Measurements from ENCODE around the gene CD9.
"Not testable (repeated sequence)": the region's sequence is repeated elsewhere in the genome, so short reads cannot be mapped to it uniquely, and the experiment has no call there.

Gene CD9

GRCh38 chr12:6182279-6182898 is 17.8 kb upstream of the CD9 start:
- H3K9me3 ChIP-seq (ENCODE audit: control insufficient read depth, low read depth, low read length), result no peaks in the 10 kb centered on the region
- no peak overlapping the region for H3K4me3 ChIP-seq (ENCODE audit: low read length)
- no peak overlapping the region for H3K27ac ChIP-seq (ENCODE audit: low read length)
- H3K4me1 ChIP-seq (ENCODE audit: control insufficient read depth, low read depth, low read length), result peaks cover 5% of the 10 kb centered on the region
- H3K9ac ChIP-seq (ENCODE audit: low read length), result no peak overlapping the region
- H3K27me3 ChIP-seq (ENCODE audit: control insufficient read depth, insufficient read depth, low read length), result no peaks in the 10 kb centered on the region
- H3K36me3 ChIP-seq (ENCODE audit: control insufficient read depth, low read depth, low read length), result no peaks in the 10 kb centered on the region

GRCh38 chr12:6183689-6184428 is 16.3 kb upstream of the CD9 start:
- Histone ChIP-seq H3K4me1 (ENCODE audit: control insufficient read depth, low read depth, low read length) (peaks cover 5% of the 10 kb centered on the region), H3K36me3 (ENCODE audit: control insufficient read depth, low read depth, low read length) (no peaks in the 10 kb centered on the region), H3K4me3 (ENCODE audit: low read length) (no peak overlapping the region), H3K9me3 (ENCODE audit: control insufficient read depth, low read depth, low read length) (no peaks in the 10 kb centered on the region), H3K9ac (ENCODE audit: low read length) (no peak overlapping the region), H3K27me3 (ENCODE audit: control insufficient read depth, insufficient read depth, low read length) (no peaks in the 10 kb centered on the region), H3K27ac (ENCODE audit: low read length) (no peak overlapping the region)

- Histone ChIP-seq H3K9ac (ENCODE audit: low read length) (no peak overlapping the region), H3K4me3 (ENCODE audit: low read length) (no peak overlapping the region), H3K9me3 (ENCODE audit: control insufficient read depth, low read depth, low read length) (no peaks in the 10 kb centered on the region), H3K36me3 (ENCODE audit: control insufficient read depth, low read depth, low read length) (no peaks in the 10 kb centered on the region), H3K4me1 (ENCODE audit: control insufficient read depth, low read depth, low read length) (no peaks in the 10 kb centered on the region), H3K27me3 (ENCODE audit: control insufficient read depth, insufficient read depth, low read length) (no peaks in the 10 kb centered on the region), H3K27ac (ENCODE audit: low read length) (no peak overlapping the region)
Measured at GRCh38 chr12:6185961-6186827, 14.0 kb upstream of the CD9 start.

- H3K4me1 ChIP-seq (ENCODE audit: control insufficient read depth, low read depth, low read length), result no peaks in the 10 kb centered on the region
- H3K4me3 ChIP-seq (ENCODE audit: low read length), result no peak overlapping the region
- no peak overlapping the region for H3K9ac ChIP-seq (ENCODE audit: low read length)
- no peak overlapping the region for H3K27ac ChIP-seq (ENCODE audit: low read length)
- H3K9me3 ChIP-seq (ENCODE audit: control insufficient read depth, low read depth, low read length), result no peaks in the 10 kb centered on the region
- no peaks in the 10 kb centered on the region for H3K36me3 ChIP-seq (ENCODE audit: control insufficient read depth, low read depth, low read length)
- no peaks in the 10 kb centered on the region for H3K27me3 ChIP-seq (ENCODE audit: control insufficient read depth, insufficient read depth, low read length)
Measured at GRCh38 chr12:6187948-6188793, 12.0 kb upstream of the CD9 start.

GRCh38 chr12:6189028-6189427 is 11.2 kb upstream of the CD9 start:
- H3K4me3 ChIP-seq (ENCODE audit: low read length), result no peak overlapping the region
- no peak overlapping the region for H3K9ac ChIP-seq (ENCODE audit: low read length)
- no peak overlapping the region for H3K27ac ChIP-seq (ENCODE audit: low read length)
- no peaks in the 10 kb centered on the region for H3K9me3 ChIP-seq (ENCODE audit: control insufficient read depth, low read depth, low read length)
- peaks cover 2% of the 10 kb centered on the region for H3K4me1 ChIP-seq (ENCODE audit: control insufficient read depth, low read depth, low read length)
- no peaks in the 10 kb centered on the region for H3K27me3 ChIP-seq (ENCODE audit: control insufficient read depth, insufficient read depth, low read length)
- H3K36me3 ChIP-seq (ENCODE audit: control insufficient read depth, low read depth, low read length), result no peaks in the 10 kb centered on the region

GRCh38 chr12:6189952-6190598 is 10.1 kb upstream of the CD9 start:
- not testable (repeated sequence) for H3K4me1 ChIP-seq (ENCODE audit: control insufficient read depth, low read depth, low read length); H3K36me3 ChIP-seq (ENCODE audit: control insufficient read depth, low read depth, low read length); H3K27me3 ChIP-seq (ENCODE audit: control insufficient read depth, insufficient read depth, low read length); H3K9ac ChIP-seq (ENCODE audit: low read length); H3K27ac ChIP-seq (ENCODE audit: low read length); H3K9me3 ChIP-seq (ENCODE audit: control insufficient read depth, low read depth, low read length); H3K4me3 ChIP-seq (ENCODE audit: low read length)

- not testable (repeated sequence) for H3K9ac ChIP-seq (ENCODE audit: low read length); H3K4me3 ChIP-seq (ENCODE audit: low read length); H3K27me3 ChIP-seq (ENCODE audit: control insufficient read depth, insufficient read depth, low read length); H3K9me3 ChIP-seq (ENCODE audit: control insufficient read depth, low read depth, low read length); H3K36me3 ChIP-seq (ENCODE audit: control insufficient read depth, low read depth, low read length); H3K4me1 ChIP-seq (ENCODE audit: control insufficient read depth, low read depth, low read length); H3K27ac ChIP-seq (ENCODE audit: low read length)
Measured at GRCh38 chr12:6190767-6191530, 9.3 kb upstream of the CD9 start.

- H3K27me3 ChIP-seq (ENCODE audit: control insufficient read depth, insufficient read depth, low read length), result no peaks in the 10 kb centered on the region
- H3K4me1 ChIP-seq (ENCODE audit: control insufficient read depth, low read depth, low read length), result peaks cover 10% of the 10 kb centered on the region
- H3K9ac ChIP-seq (ENCODE audit: low read length), result no peak overlapping the region
- H3K4me3 ChIP-seq (ENCODE audit: low read length), result no peak overlapping the region
- H3K27ac ChIP-seq (ENCODE audit: low read length), result no peak overlapping the region
- H3K36me3 ChIP-seq (ENCODE audit: control insufficient read depth, low read depth, low read length), result no peaks in the 10 kb centered on the region
- no peaks in the 10 kb centered on the region for H3K9me3 ChIP-seq (ENCODE audit: control insufficient read depth, low read depth, low read length)
Measured at GRCh38 chr12:6192604-6193380, 7.4 kb upstream of the CD9 start.

- H3K9me3 ChIP-seq (ENCODE audit: control insufficient read depth, low read depth, low read length), result no peaks in the 10 kb centered on the region
- no peak overlapping the region for H3K4me3 ChIP-seq (ENCODE audit: low read length)
- H3K27ac ChIP-seq (ENCODE audit: low read length), result no peak overlapping the region
- peaks cover 24% of the 10 kb centered on the region for H3K4me1 ChIP-seq (ENCODE audit: control insufficient read depth, low read depth, low read length)
- H3K9ac ChIP-seq (ENCODE audit: low read length), result no peak overlapping the region
- H3K36me3 ChIP-seq (ENCODE audit: control insufficient read depth, low read depth, low read length), result no peaks in the 10 kb centered on the region
- peaks cover 13% of the 10 kb centered on the region for H3K27me3 ChIP-seq (ENCODE audit: control insufficient read depth, insufficient read depth, low read length)
Measured at GRCh38 chr12:6193853-6194815, 6.1 kb upstream of the CD9 start.
